GM19043 (cell line): ENCODE data around the gene SLC25A26.
"Not testable (repeated sequence)": the region's sequence is repeated elsewhere in the genome, so short reads cannot be mapped to it uniquely, and the experiment has no call there.

ENCODE experiments used
- ATAC-seq: cut with Tn5 transposase; IDR thresholded peaks from one replicate; pipeline ENCODE4 v1.9.1; 2021; ENCODE audit warnings: low read depth; ENCODE audit not compliant: unreplicated experiment

Gene SLC25A26

DNA sequence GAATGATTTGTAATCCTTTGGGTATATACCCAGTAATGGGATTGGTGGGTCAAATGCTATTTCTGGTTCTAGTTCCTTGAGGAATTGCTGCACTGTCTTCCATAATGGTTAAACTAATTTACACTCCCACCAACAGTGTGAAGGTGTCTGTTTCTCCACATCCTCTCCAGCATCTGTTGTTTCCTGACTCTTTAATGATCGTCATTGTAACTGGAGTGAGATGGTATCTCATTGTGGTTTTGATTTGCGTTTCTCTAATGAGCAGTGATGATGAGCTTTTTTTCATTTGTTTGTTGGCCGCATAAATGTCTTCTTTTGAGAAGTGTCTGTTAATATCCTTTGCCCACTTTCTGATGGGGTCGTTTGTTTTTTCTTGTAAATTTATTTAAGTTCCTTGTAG, 86.2 kb downstream of the SLC25A26 start:
- not testable (repeated sequence) for ATAC-seq

DNA sequence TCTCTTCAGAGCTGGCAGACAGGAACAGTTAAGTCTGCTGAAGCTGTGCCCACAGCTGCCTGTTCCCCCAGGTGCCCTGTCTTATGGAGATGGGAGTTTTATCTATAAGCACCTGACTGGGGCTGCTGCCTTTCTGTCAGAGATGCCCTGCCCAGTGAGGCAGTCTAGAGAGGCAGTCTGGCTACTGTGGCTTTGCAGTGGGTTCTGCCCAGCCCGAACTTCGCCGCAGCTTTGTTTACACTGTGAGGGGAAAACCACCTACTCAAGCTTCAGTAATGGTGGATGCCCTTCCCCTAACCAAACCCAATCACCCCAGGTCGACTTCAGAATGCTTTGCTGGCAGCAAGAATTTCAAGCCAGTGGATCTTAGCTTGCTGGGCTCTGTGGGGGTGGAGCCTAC, 91.2 kb downstream of the SLC25A26 start:
- no peak for ATAC-seq

DNA sequence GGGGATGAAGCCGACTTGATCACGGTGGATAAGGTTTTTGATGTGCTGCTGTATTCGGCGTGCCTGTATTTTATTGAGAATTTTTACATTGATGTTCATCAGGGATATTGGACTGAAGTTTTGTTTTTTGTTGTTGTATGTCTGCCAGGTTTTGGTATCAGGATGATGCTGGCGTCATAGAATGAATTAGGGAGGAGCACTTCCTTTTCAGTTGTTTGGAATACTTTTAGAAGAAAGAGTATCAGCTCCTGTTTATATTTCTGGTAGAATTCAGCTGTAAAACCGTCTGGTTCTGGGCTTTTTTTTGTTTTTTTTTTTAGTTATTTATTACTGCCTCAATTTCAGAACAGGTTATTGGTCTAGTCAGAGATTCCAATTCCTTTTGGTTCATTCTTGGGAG, 93.7 kb downstream of the SLC25A26 start:
- ATAC-seq = no peak

DNA sequence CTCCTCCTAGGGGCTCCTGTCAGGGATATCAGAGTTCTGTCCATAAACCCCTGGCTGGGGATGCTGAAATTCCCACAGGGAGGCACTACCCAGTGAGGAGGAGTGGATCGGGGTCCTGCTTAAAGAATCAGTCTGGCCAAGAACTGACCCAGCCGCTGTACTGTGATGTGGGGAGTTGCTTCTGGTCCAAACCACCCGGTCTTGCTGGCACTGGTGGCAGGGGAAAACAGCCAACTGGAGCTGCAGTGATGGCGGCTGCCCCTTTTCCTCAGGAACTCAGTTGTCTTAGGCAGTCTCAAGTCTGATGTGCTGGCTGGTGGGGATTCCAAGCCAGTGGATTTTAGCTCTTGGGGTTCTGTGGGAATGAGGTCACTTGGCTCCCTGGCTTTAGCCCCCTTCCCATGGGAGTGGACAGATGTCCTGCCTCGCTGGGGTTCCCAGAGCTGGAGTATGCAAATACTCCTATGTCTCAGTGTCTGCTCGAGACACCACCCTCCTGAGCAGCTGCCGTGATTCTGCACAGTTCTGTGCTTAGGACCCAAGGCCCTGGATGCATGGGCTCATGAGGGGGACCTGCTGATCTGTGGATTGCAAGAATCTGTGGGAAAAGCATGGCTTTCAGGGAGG, 97.1 kb downstream of the SLC25A26 start:
- ATAC-seq = no peak

DNA sequence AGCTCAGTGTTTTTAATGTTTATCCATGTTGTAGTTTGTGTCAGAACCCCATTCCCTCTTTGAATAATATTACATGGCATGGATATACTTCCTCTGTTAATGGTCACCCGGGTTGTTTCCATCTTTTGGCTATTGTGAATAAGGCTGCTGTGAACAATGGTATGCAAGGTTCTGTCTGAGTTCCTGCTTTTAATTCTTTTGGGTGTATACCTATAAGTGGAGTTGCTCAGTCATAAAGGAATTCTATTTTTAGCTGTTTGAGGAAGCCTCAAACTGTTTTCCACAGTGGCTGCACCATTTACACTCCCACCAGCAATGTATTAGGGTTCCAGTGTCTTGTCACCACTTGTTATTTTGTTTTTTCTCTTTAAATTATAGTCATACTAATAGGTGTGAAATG, 99.6 kb downstream of the SLC25A26 start:
- no peak for ATAC-seq

DNA sequence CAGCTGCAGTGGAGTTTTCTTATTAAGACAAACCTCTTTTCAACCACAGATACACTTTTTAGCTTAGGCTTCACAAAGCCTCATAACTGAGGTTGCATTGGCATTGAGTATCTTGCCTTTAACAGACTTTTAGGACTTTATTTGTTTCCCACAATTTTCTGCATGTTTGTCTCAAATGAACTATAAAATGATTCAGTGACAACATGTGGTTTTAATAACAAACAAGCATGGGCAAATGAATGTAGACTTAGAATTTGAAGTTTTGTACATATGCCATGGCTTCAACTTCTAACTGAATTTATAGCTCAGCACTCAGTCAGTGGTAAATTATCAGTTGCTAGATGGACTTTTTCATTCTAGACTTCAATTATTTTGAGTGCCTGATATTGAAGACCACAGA, 101.6 kb downstream of the SLC25A26 start:
- no peak for ATAC-seq

DNA sequence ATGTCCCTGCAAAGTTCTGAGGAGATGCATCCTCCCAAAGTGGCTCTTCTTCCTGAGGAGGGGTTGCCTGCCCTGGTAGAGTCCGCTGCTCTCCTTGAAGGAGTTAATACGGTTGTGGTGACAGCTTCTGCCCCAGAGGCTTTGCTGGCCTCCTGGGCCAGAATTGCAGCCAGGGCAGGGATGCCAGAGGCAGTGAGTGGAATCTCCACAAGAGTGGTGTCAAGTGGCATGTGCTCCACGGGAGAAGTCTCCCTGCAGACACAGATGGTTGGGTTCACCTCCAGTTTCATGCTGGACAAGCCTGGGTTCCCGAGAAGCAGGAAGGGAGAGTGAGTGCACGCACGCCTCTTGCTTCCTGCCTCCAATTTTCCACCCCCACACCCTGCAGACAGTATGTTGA, 105.5 kb downstream of the SLC25A26 start:
- ATAC-seq = no peak

DNA sequence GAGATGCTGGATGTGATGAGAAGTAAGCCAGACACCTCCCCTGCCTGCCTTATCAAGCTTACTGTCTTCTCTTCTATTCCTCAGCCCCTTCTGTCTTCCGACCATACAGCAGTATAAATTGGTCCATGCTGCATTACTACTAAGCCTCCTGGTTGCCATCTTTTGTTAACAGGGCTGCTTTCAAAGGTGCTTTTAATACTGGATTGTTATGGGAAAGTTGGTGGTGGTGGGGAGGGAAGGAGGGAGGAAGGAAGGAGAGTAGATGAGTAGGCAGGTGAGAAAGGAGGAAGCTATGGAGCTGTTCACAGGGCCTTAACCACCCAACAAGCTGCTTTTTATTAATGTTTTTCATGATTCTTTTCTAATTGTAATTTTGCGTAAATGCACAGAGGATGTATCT, 114.9 kb downstream of the SLC25A26 start:
- ATAC-seq = no peak

DNA sequence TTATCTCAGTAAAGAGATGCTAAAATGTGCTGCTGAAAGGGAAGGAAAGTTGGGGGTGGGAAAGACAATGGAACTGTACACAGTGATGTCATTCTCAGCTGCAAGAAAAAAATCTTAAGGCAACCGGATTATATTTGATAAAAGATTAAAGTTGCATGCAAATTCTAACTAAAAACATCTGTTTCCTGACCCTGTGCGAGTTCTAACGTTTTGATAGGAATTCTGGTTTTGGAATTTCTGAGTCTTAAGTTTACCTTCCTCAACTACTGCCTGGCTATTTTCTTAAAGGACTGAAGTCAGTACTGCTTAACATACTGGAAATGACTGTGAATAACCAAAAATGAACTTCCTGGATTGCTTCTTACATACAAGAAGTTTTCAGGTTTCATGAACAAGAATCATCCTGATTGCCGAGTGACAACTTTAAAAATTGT, 115.5 kb downstream of the SLC25A26 start:
- no peak for ATAC-seq

DNA sequence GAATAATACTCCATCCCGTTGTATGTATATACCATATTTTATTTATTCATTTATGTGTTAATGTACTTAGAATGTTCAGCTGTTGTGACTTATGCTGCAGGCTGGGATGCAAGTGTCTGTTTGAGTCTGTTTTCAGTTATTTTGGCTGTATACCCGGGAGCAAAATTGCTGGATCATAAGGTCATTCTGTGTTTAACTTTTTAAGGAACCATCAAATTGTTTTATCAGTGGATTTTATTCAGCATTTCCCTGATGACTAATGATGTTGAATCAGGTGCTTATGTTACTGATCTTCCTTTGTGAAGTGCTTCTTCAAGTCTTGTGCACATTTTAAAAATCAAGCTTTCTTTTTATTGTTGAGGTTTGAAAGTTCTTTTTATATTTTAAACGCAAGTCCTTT, 118.1 kb downstream of the SLC25A26 start:
- no peak for ATAC-seq

DNA sequence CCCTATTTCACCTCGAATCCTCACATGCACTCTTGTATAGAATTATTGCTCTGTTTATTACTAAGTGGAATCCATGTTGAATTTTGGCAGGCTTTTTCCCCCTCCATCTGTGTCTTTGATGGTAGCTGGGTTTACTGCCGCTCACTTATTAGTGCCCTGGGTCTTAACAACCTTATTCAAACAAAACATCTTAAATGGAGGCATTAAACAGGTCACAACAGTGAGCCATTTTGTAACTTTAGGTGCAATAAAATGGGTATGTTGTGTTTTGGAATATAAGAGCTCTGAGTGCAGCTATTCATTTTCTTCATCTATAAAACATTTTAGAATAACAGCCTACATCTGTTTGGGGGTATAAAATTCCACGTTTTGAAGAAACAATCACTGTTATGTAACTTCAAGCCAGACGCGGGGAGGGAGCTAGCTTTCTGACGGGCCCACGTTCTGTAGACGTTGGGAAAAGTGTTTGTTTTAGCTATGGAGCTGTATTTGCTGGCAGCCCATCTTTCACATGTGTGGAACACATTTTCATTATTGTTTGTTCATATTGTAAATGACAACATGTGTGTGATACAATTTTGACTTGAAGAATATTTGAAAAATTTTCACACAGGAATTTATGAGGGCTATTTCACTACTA, 122.0 kb downstream of the SLC25A26 start:
- ATAC-seq = no peak

DNA sequence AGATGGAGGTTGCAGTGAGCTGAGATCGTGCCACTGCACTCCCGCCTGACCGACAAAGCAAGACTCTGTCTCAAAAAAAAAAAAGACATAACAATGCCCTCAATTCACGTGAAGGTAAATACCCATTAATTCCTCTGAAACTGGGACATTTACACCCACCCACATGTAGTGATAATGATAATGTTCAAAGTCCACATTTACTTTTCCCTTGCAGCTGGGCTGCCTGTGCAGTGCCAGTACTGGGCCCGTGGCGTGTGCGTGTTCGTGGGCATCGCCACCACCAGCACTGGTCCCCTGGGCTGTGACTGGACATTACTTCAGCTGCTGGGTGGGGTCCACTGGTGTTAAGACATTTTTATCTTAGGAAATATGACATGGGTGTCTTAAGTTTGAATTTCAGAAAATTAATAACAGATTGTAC, 123.6 kb downstream of the SLC25A26 start:
- ATAC-seq = no peak

DNA sequence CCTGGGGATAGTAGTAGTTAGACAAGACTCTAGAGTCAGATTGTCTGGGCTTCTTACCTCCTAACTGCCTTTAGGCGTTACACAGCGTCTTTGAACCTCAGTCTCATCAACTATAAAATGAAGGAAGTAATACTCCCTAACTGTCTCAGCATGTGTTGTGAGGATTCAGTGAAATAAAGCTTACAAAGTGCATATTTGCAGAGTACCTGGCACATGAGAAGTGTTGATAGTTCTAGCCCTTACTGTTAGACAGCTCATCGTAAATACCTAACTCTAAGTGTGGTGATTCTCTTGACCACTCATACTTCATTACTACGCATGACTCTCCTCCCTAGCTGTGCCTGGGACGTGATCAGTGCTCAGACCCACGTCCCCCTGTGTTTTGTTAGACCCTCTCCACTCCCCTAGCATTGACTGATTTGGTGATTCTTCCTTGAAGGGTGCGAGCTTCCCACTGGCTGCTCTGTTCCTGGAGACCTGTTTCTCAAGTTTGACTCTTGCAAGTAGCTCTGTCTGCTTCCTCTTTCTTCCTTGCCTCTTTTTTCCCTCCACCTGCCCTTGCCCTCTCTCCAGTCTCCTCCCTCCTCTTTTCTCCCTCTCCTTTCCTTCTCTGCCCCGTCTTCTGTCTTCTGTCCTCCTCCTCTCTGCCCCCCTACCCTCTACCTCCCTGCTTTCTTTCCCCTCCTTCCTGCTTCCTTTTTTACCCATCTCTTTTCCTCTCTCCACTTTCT, 124.2 kb downstream of the SLC25A26 start:
- ATAC-seq = no peak

DNA sequence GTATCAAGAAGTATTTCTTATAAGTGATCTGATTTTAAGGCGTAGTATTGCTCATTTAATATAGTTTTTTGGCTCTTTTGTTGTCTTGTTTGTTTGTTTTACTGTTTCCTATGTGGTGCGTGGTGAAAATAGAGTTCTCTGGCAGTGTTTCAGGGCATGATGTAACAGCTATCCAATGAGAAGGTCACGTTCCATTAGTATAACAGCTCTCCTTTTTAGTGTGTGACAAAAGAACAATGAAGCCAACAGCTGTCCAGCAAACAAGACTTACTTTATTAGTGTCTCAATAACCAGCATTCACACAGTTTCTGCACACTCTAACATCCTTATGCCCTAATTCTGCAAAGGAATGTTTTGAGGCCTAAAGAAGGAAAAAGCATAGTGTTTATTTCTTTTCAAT, 127.9 kb downstream of the SLC25A26 start:
- ATAC-seq = no peak

DNA sequence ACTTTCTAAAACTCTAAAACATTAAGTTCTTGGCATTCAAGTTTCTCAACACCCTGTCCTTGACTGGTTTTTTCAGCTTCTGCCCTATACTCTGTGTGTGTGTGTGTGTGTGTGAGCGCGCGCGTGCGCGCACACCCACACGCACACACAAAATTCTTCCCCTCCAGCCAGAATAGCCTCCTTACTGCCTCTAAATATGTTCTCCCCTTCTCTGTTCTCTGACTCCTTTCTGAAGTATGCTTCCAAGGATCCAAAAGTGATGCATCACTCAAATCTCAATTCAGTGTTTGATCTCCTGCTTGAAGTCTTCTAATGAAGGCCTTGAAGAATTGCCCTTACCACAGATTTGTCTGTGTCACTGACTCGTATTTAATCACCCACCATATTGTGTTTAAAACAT, 129.8 kb downstream of the SLC25A26 start:
- no peak for ATAC-seq

DNA sequence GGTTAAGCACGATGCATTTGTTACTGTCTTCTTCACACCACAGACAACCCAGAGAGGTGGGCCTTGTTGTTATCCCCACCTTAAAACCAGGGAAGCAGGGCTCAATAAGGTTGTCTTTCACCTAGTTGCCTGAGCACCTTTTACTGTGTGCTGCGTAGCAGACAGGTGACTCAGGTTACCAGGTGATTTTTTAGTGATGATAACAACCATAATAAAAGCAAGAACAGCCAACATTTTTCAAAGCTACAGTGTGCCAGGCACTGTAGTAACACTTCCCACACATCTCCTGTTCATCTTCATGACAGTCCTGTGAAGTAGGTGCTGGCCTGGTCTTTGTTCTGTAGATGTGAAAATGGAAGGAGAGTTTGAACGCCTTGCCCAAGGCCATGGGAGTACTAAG, 132.2 kb downstream of the SLC25A26 start:
- ATAC-seq = no peak

DNA sequence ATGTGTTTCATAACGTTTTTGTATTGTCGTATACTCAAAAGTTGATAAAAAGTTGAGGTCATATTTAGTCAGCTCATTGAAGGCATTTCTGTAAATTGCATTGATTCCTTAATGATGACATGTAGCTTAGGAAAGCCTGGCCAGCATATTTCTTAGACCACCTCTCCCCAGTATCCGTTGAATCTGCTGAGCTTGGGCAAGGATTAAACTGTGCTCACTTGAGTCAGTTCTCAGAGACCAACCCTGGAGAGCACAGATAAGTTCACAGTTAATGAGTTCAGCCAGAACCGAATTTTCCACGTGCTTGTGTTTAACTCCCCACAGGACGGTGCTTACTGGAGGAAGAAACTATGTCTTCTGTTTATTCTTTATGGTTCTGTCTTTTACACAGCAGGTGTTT, 132.7 kb downstream of the SLC25A26 start:
- ATAC-seq = no peak

DNA sequence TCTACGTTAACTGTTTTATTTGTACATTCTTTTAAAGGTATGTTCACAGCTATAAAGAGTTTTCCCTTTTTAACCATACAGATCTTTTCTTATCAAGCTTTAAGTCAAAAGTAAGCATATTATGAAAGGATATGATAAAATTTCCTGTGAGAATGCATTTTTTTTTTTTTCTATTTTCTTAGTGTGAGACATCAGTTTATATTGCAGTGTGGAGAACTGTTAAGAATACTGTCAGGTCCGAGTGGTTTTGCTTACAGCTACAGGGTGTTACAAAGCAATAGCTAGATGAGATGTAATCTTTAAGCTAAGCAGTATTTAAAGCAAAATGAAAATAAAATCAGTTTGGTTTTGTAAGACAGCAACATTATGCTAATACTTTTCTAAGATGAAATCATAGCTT, 133.2 kb downstream of the SLC25A26 start:
- no peak for ATAC-seq

DNA sequence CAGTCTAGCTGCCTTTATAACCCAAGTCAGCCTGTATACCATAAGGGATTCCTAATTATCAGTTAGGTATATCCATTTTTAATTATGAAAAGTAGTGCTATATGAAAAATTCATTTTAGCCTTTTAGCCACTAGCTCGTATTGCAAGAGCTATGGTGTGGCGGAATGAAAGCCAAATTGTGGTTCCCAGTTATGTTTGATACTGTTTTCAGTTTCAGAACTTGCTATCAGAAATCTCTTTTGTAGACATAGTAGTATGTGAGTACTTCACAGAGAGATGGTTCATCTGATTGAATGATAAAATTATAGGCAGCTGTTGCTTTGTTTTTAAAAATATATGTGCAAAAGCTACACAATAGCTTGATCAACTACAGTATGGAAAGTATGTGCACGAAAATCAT, 134.6 kb downstream of the SLC25A26 start:
- ATAC-seq = peak; percentile 81

DNA sequence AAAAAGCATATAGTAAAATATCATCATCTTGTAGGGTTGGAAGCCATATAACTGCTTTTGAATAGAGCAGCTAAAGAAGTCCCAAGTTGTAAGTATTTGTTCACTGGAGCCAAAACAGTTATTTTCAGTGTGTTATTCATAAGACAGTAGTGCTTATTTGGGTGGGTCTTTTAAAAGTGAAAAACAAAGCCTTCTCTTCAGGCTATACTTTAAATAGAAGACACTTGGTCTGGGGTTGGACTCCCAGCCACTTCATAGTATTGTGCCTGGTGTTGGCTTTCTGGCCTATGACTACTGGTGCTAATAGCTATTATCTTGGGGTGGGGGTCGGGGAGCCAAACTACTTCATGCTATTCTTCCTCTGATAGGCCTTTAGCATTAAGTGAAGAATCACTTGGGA, 135.2 kb downstream of the SLC25A26 start:
- ATAC-seq = no peak

DNA sequence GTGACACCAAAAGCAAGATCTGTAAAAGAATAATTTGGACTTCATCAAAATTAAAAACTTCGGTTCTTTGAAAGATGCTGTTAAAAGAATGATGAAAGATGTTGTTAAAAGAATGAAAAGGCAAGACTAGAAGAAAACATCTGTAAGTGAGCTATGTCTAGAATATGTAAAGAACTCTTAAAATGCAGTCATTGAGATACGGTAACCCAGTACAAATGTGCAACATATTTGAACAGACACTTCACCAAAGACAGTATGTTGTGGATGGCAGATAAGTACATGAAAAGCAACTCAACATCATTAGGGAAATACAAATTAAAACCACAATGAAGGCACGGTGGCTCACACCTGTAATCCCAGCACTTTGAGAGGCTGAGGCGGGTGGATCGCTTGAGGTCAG, 140.6 kb downstream of the SLC25A26 start:
- ATAC-seq = no peak

DNA sequence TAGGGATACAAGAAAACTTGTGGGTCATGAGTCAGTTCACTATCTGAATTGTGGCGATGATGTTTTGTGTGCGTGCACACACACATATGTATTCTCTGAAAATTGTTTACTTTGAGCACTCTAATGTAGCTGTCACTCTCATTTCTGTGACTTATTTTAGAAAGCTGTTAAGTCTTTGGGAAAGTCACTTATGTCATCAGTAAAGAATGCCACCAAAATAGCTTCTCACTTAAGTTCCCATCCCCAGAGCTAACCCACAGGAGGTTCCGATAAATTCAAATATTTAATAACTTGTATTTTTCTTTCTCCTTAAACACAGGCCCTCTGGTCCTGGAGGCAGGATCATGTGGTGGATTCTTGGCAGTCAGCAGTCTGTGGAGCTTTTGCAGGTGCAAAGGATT, 141.7 kb downstream of the SLC25A26 start:
- no peak for ATAC-seq
